NCI-H510A treated with DMSO at 0.1 percent for 48 hours (cell line): ENCODE data around the gene MYO1H.

Experiments used
- DNase-seq: peaks from one replicate; lab custom pipeline; 2025; lab: John Stamatoyannopoulos, UW

MYO1H gene

GRCh38 chr12:109475121-109475520 is 127.4 kb downstream of the MYO1H start:
- DNase-seq: no peak

- DNase-seq: no peak
Observed at GRCh38 chr12:109475993-109476806, 128.5 kb downstream of the MYO1H start.

DNA sequence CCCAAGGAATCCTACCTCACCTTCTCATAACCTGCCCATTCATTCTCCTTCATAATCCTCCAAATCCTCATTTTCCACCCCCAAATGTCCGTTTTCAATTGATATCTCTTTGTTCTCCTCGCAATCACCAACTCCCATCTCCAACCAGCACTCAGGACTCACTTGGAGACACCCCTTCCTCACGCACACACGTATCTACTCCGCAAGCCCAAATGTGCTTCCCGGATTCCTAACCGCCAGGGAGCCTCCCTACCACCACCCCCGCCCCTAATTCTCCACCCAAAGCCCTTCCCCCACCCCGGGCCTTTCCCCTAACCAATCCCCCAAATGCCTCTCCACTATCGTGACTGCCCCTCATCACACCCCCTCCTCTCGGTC is 129.1 kb downstream of the MYO1H start:
- DNase-seq: no peak

DNA sequence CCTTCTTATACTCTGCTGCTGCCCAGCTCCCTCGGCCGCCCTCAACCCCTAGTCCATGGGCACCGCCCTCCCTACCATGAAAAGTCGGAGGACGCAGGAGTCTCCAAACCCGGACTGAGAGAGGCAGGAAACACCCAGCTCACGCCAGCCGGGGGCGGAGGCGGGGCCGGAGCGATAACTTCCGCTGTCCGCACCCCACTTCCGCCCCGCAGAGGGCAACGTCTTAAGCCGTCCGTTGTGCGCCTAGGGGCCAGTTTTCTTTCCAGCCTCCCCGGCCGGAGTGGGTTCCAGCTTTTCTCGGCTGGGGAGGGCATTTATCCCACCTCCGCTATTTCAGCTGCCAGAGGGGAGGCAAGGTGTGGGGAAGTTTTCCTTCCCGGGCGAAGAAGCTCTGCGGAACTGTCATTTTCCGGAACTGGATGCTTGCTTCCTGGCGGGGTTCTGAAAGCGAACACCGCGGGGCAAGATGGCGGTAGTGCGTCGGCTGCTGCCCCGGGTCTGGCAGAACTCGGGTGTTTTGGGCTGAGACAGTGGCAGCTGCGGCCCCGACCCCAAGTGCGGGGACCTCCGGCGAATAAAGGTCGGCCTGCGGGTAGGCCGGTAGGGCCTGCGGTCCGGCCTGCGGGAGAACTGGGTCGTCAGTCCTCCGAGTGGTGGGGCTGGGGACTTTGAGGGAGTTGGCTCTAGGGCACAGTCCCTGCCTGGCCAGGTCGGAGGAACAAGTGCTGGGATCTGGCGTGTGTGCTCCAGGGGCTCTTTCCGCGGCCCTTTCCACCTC is 129.7 kb downstream of the MYO1H start, which contains the start of the genes KCTD10 and UBE3B:
KCTD10 (minus strand) TSS at position 116 of the 778 bp plus-strand sequence; CDS start at position 78, 38 bp downstream.
UBE3B (plus strand) TSS at position 450 of the 778 bp plus-strand sequence. CDS start 5,918 bp downstream, outside the sequence.
- peak; percentile 77 for DNase-seq

GRCh38 chr12:109477963-109478315 is 130.2 kb downstream of the MYO1H start:
- no peak for DNase-seq

DNA sequence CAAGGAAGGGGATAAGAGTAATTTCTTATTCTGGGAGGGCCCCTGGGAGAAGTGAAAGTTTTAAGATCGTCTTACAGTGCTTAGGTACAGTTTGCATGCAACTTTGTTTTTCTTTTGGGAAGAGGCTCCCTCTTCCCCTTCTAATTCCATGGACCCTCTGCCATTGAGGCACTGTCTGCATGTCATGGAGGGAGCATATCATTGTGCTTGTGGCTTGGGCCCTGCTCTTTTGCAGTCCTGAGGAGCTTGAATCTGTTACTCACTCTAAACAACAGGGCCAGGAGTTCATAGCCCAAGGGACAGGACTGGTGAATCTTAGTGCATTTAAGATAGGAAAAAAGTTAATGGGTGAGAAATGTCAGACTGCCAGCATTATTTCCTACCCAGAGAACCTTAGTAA is 132.1 kb downstream of the MYO1H start:
- no peak for DNase-seq

DNA sequence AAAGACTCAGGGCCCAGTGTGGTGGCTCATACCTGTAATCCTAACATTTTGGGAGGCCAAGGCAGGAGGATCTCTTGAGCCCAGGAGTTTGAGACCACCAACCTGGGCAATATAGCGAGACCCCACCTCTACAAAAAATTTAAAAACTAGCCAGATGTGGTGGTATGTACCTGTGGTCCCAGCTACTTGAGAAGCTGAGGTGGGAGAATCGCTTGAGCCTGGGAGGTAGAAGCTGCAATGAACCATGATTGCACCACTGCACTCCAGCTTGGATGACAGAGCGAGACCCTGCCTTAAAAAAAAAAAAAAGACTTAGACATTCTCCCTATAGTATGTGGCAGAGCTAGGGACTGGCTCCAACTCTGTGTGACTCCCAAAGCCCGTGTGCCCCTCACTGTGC is 132.7 kb downstream of the MYO1H start:
- DNase-seq: no peak

- no peak for DNase-seq
Observed at GRCh38 chr12:109481863-109482262, 134.2 kb downstream of the MYO1H start.

DNA sequence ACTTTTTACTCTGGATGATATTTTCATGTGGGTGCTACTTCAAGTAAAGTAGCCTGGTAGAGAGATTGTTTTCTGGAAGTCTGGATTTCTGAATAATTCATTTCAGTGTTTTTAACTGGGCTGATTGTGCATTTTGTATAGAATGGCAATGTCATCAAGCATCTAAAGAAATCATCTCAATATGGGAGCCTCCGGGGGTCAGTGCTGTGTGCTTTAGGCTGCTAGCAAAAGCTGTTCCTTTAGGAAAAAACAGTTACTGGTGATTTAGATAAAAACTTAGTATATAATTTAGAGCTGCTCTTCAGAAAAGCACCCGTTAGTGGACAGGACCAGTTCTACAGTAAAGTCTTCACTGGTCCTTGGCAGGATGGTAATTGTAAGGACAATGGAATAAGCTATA is 134.8 kb downstream of the MYO1H start:
- no peak for DNase-seq

DNA sequence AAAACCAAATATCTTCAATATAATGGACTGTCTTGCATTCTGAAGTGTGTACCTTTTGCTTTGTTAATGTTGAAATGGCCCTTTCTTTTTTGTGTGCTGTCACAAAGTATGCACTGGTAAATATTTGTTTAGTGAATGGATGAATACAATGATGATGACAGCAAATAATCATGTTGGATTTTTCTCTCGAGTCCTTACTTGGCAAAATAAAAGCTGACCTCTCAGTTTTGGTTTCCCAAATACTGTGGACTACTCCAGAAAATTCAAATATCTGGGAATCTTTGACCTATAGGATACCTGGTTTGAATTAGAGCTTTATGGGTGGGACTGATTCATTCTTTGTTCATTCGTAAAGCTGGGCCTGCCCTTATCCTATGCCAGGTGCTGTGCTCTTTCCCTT is 135.2 kb downstream of the MYO1H start:
- DNase-seq: no peak

- no peak for DNase-seq
Observed at GRCh38 chr12:109483346-109483745, 135.6 kb downstream of the MYO1H start.

DNA sequence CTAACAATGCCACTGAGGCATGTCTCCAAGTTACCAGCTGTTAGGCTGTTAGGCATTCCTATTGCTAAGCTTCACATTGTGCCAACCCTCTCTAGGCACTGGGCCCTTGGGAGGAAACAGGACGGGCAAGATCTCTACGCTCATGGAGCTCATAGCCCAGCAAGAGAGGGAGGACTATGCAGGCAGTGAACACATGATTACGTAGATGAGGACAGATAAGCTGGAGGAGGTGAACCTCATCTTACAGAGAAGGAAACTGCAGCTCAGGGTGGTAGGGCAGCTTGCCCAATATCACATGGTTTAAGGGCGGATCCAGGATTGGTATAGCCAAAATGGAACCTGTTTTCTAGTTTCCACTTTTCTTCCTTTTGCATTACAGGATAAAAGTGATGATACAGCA is 137.5 kb downstream of the MYO1H start:
- DNase-seq: no peak

DNA sequence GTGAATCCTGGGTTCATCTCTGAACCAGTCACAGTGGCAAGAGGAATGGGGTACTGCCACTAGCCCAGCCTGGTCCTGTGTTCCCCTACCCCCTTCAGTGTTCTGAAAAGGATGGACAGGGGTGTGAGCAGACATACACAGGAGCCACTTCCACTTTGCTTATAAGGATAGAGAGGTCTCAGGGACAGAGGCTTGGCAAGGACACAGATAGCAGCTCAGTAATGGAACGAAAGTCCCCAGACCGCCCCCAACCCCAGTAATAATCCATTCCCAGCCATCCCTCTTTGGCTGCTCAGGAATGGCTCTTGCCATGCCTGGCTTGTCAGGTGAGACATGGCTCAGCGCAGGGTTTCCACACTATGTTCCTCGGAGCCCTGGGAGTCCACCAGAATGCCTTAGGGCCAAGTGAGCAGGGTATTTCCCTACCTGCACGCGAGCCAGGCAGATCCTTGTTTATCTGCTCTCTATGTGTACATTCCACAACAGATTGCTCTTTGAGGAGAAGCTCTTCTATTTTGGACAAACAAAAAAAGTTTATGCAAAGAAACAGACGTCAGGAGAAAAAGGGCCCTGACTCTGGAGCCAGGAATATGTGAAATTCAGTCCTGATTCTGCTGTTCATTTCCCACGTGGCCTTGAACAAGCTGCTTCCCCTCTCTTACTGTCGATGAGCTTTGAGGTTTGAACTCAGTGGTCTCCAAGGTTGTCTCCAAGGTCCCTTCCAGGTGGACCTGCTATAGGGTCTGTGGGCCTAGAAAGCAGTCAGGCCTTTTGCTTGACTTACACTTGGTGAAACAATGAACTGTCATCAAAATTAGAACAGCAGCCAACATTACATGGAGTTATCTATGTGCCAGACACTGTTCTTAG is 139.7 kb downstream of the MYO1H start:
- no peak for DNase-seq

- no peak for DNase-seq
Observed at GRCh38 chr12:109488051-109488665, 140.5 kb downstream of the MYO1H start.

- DNase-seq: no peak
Observed at GRCh38 chr12:109489016-109489954, 141.6 kb downstream of the MYO1H start.

GRCh38 chr12:109489955-109490565 is 142.4 kb downstream of the MYO1H start:
- no peak for DNase-seq

DNA sequence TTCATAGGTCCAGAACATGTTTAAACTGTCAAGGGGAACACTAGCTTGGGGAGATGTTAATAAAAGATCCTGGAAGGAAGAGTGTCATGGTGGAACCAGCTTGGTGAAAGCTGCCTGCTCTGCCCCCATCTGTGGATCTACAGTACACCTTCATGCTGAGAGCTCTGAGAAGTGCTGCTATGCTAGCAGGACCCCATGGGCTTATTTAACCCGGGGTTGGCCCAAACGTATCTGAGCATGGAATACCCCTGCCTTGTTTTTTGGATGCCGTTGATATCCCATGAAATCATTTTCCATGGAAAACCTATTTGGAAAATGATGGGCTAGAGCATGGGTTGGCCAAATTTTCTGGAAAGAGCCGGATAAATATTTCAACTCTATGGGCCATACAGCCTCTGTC is 144.0 kb downstream of the MYO1H start:
- DNase-seq: no peak

- no peak for DNase-seq
Observed at GRCh38 chr12:109492371-109492770, 144.7 kb downstream of the MYO1H start.

GRCh38 chr12:109493090-109493489 is 145.4 kb downstream of the MYO1H start:
- no peak for DNase-seq

DNA sequence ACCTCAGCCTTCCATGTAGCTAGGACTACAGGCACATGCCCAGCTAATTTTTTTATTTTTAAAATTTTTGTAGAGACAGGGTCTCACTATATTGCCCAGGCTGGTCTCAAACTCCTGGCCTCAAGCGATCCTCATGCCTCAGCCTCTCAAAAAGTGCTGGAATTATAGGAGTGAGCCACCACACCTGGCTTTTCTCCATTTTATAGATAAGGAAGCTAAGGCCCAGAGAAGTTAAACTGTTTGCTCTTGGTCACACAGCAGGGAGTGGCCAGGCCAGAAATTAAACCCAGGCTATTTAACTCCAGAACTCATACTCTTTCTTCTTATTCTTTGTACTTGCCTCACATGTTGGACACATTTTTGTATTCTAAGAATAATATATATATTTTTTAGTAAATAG is 146.2 kb downstream of the MYO1H start:
- no peak for DNase-seq
